GM11168 (cell line): ENCODE results near the gene GPRC6A.
"Not testable (repeated sequence)": the region's sequence is repeated elsewhere in the genome, so short reads cannot be mapped to it uniquely, and the experiment has no call there.

Experiments
- in situ Hi-C: fragments of 300-500 bp; cut with MboI; formaldehyde crosslinking; loops from one replicate; pipeline ENCODE4 v1.12.0; 2022; ENCODE audit warnings: low sequenced_read_pairs; ENCODE audit not compliant: unreplicated experiment

Gene GPRC6A, protein sequence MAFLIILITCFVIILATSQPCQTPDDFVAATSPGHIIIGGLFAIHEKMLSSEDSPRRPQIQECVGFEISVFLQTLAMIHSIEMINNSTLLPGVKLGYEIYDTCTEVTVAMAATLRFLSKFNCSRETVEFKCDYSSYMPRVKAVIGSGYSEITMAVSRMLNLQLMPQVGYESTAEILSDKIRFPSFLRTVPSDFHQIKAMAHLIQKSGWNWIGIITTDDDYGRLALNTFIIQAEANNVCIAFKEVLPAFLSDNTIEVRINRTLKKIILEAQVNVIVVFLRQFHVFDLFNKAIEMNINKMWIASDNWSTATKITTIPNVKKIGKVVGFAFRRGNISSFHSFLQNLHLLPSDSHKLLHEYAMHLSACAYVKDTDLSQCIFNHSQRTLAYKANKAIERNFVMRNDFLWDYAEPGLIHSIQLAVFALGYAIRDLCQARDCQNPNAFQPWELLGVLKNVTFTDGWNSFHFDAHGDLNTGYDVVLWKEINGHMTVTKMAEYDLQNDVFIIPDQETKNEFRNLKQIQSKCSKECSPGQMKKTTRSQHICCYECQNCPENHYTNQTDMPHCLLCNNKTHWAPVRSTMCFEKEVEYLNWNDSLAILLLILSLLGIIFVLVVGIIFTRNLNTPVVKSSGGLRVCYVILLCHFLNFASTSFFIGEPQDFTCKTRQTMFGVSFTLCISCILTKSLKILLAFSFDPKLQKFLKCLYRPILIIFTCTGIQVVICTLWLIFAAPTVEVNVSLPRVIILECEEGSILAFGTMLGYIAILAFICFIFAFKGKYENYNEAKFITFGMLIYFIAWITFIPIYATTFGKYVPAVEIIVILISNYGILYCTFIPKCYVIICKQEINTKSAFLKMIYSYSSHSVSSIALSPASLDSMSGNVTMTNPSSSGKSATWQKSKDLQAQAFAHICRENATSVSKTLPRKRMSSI

GRCh38 chr6:116828983-116829382 lies at the start of gene GPRC6A:
GPRC6A (minus strand) TSS chr6:116829083; CDS start chr6:116829013, 70 bp downstream.
- in situ Hi-C loops: no loop called here

GRCh38 chr6:116877743-116878142 lies 48.9 kb upstream of the GPRC6A start:
- in situ Hi-C loops: no loop called here

DNA sequence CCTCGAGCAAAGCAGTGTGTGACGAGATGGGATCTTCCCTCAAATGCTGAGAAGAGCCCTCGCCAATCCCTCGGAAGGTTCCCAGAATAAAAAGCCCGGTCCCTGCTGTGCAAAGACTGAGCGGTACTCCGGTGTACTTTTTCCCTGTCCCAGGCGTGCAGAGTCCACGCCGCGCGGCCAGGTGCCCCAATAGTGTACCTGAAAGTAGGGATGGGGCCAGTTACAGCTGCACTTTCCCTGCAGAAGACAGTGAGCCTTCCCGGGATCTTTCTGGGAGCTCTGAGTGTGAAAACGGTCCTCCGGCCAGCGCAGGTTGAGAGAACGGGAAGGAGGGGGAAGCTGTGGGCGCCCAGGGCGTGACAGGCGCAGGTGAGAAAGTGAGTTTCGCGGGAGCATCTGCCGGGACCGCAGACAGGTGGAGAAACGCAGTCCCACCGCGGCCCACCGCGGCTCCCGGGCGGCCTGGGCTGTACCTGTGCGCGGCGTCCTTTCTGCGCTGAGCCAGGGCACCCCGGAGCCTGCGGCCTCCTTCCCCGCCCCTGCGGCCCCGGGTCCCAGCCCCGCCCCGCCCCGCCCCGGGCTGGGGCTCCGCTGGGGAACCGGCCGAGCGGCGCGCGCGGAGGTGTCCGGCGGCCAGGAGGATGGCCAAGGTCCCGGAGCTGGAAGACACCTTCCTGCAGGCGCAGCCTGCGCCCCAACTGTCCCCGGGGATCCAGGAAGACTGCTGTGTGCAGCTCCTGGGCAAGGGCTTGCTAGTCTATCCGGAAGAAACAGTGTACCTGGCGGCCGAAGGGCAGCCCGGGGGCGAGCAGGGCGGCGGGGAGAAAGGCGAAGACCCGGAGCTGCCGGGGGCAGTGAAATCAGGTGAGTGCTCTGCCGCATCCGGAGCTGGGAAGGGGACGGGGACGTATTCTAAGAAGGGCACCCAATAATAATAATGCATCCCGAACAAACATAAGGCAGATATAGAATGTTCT lies 48.0 kb upstream of the GPRC6A start, which contains the start of gene RFX6:
Gene RFX6, plus strand, starts transcription at position 608 of the 977 bp plus-strand sequence. Its CDS starts 34 bp downstream, at position 642.
- in situ Hi-C loops: no loop called here

DNA sequence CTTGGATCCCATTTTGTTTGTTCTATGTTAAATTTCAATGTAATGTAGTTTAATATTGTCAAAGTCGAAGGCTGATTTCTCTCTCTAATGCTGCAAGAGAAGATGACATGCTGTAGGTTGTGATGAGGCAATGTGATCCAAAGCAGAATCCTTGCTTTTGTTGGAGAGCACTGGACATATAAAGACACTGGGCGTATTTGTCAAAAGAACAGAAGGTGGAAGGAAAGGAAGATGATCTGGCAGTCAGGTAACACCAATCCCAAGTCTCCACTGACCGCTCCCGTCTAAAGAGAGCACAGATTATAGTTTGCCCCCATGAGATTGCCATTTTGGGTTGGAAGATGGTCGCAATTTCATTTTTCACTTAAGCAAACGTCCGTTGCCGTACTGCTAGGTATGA lies 47.2 kb upstream of the GPRC6A start:
- in situ Hi-C loops: no loop called here

DNA sequence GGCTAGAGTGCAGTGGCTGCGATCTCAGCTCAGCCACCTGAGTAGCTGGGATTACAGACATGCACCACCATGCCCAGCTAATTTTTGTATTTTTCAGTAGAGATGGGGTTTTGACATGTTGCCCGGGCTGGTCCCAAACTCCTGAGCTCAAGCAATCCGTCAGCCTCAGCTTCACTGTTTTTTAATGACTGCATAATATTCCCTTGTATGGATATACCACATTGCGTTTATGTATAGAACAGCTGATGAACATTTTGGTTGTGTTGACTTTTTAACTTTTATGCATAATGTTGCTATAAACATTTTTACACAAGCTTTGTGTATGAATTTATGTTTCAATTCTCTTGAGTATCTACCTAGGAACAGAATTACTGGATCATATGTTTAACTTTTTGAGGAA lies 43.9 kb upstream of the GPRC6A start:
- in situ Hi-C loops: no loop called here

- in situ Hi-C loops: no loop called here
These were observed 37.5 kb upstream of the GPRC6A start for GRCh38 chr6:116866281-116866871.

DNA sequence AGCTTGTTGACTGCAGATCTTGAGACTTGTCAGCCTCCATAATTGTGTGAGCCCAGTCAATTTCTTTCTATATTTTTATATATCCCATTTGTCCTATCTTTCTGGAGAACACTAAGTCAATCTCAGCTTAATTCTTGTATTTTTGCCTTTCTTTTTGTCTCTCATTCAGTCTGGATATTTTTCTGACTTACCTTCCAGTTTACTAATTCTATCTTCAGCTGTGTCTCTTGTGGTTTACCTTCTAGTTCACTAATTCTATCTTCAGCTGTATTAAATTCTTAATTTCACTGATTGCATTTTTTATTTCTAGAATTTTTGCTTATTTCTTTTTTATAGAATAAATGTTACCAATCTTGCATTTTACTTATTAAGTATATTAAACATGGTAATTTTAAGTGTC lies 30.4 kb upstream of the GPRC6A start:
- in situ Hi-C loops: no loop called here

GRCh38 chr6:116858060-116858459 lies 29.2 kb upstream of the GPRC6A start:
- in situ Hi-C loops: no loop called here

DNA sequence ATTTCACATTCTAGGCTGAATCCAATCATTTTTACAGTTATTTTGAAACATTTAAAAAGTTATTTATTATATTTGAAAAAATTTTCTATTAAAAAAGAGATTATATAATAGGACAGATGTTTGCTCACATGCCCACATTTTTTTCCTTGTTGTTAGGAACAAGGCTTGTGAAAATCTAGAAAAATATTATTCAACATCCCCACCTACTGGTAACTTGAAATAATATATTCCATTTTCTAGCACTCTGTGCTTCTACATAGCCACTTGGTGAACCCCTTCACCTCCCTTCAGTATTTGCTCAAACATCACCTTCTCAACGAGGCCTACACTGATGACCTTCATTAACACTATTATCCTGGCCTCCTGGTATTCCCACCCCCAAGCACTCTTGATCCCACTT lies 18.3 kb upstream of the GPRC6A start:
- in situ Hi-C loops: no loop called here

DNA sequence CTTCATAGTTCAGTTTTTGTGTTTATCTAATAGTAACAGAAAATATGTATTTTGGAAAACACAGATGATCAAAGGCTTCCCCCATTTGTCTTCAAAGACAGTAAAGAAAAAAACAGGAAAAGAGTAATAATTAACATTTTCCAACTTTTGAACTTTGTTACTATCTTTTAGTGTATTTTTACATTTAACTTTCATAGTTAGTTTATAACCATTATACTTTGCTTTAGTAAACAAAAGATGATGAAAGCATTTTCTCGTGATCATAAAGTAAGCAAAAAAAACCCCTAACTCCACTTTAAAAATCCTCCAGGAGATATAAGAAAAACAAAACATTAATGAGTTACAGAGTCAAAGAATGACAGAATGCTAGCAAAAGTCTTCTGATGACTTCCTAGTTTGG lies 13.6 kb upstream of the GPRC6A start:
- in situ Hi-C loops: no loop called here

DNA sequence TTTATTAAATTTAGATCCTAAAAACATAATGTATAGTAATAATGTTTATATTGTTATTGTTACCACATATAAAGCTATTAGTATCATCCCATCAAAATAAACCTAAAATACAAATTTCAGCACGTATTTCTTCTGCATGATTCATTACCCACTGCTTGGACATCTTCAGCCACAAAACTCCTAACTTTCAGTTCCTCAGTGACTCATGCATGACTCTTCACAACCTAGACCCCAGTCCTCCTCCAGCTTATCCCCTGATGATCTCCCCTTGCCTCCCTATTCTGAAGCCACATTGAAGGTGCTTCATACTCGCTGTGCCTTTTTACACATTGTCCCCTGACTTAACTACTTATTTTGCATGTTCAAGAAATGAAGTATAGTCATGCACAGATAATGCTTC lies 11.2 kb upstream of the GPRC6A start:
- in situ Hi-C loops: no loop called here

DNA sequence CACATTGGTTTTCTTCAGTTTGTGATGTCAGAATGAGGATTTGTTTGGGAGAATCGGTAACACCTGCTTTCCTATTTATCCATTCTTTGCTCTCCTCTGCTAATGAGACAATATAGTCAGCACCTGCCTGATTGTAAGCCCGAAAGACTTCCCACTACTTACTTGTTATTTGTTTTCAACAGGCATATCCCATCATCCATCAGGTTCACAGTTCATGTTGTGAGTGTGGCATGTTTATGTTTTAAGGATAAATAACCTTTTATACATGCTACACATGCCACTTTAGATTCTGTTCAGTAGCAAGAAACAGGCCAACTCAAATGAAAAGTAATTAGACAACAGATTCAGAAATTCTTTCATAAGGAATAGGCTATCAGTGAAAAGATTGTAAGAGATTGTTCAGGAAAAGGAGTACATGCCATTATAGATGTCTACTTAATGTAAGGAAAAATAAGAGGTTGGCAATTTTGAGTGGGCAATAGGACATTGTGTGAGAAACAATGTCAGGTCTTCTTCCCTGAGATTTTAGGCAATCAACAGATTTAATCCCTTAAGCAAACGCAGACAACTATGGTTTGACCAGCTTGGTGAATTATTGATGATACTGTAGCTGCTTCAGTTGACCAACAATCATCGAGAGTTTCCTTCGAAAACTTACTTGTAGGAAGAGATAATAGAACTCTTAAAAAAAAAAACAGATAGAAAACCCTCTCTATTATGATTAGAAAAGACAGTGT lies 7.9 kb upstream of the GPRC6A start:
- in situ Hi-C loops: no loop called here

- in situ Hi-C loops: not testable (repeated sequence)
These were observed 5.6 kb upstream of the GPRC6A start for GRCh38 chr6:116834526-116834925.

DNA sequence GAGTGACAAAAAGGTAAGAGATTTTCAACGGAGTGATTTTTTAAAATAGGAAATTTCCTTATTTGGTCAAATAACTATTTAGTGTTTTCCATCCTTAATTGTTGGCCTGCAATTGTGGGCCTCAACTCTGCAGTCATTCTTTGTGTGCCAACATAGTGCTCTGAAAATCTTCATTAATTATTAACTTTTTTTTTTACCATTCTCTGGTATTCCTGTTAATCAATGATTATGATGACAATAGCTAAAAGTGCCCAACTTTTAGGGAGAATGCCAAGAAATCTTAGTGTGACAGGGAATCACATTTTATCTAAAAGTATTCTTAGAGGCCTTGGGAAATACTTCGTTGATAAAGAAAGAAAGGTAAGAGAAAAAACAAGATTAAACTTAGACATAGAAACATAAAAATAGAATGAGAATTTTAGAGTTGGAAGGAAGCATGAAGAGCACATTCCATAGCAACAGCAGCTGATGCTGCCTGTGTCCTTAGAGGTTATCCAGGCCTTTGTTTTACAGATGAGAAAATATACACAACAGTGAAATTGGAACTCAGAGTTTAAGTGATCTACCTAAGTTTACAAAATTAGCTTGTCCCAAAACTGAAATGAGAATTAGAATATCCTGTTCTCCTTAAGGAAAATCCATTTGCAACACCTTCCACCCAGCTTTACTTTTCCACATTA lies 1.2 kb downstream of the GPRC6A start:
- in situ Hi-C loops: no loop called here

DNA sequence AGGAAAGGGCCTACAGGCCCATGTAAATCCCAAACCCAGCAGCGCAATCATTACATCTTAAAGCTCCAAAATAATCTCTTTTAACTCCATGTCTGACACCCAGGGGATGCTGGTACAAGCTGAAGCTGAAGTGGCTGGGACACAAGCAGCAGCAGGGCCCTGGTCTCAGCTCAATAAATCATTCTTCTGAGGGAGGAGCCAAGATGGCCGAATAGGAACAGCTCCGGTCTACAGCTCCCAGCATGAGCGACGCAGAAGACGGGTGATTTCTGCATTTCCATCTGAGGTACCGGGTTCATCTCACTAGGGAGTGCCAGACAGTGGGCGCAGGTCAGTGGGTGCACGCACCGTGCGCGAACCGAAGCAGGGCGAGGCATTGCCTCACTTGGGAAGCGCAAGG lies 12.5 kb downstream of the GPRC6A start:
- in situ Hi-C loops: not testable (repeated sequence)

- in situ Hi-C loops: no loop called here
These were observed 16.7 kb downstream of the GPRC6A start for GRCh38 chr6:116812051-116812650.

GRCh38 chr6:116801971-116802370 lies 26.9 kb downstream of the GPRC6A start:
- in situ Hi-C loops: no loop called here

DNA sequence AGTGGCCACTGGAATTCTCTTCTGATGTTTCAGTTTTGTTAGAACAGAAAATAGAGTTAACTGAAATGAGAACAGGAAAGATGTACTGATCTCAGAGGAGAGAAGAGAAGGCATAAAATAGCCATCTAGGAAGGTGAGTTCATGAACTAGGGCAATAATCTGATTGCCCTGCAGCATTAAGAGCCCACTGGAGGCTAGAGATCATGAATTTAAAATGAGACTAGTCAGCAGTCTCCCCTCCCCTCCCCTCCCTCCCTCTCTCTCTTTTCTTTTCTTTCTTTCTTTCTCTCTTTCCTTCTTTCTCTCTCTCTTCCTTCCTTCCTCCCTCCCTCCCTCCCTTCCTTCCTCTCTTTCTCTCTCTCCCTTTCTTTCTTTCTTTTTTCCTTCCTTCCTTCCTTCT lies 28.9 kb downstream of the GPRC6A start:
- in situ Hi-C loops: no loop called here
